ENCODE data around the gene COMP.

DNA sequence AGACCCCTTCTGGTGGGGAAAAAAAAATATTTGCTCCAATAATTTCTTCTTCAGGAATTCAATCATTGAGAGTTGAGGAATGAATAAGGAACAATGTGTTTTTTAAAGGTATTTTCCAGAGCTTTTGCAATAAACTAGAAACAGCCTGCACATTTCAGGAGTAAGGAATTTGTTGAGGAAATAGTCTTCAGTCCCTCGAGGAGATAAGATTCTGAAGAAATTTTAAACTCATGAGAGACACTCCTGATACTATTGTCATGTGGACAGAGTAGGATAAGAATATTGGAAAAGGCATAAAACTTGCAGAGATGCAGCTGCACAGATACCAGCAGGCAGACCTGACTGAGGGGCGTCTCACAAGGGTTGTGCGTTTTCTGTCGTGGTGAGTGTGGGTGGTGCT is 36.6 kb downstream of the COMP start:
- no peak for TF ChIP-seq CTCF (optimal IDR thresholded peaks at IDR 0.05 in 1 of 3, IDR thresholded peaks at IDR 0.05 in 1 of 3, conservative IDR thresholded peaks at IDR 0.05 in 1 of 3; ENCODE audit: extremely low read depth in 1 of 3, insufficient read depth in 2 of 3, low read length in 3 of 3)
- TF ChIP-seq EZH2 (IDR thresholded peaks at IDR 0.05; ENCODE audit: low read length) = no peak
